HEK293 (cell line): ENCODE data around the gene GNPTAB.
A peak's percentile ranks its signal among the peaks of the same experiment; 100 is the strongest.

ENCODE experiments used
- CTCF ChIA-PET: fragments of 350-600 bp; formaldehyde crosslinking; extraction: SDS; loops from one replicate; lab custom pipeline; 2021; ENCODE audit warnings: antibody characterized with exemption; lab: Yijun Ruan, JAX
- POLR2A ChIA-PET: fragments of 300-600 bp; formaldehyde crosslinking; extraction: SDS; loops from one replicate; lab custom pipeline; 2020; ENCODE audit warnings: antibody characterized with exemption, inconsistent platforms; lab: Yijun Ruan, JAX
- H3K27ac ChIP-seq: fragments of 200-500 bp; sonication (Bioruptor generic); 2 replicates; pipeline ENCODE4 v1.5.1; 2014; ENCODE audit warnings: low read depth, low read length, control low read depth, inconsistent platforms; ENCODE audit errors: extremely low read depth
- H3K36me3 ChIP-seq, 2 experiments: fragments of 200-500 bp in 1 of 2; sonication (Bioruptor generic) in 1 of 2; 1 replicate in 1 of 2; 2 replicates in 1 of 2; pipeline ENCODE4 v1.5.1; 2014 to 2017; ENCODE audit warnings: inconsistent platforms in 2 of 2, low read length in 2 of 2; ENCODE audit not compliant: control insufficient read depth in 2 of 2, insufficient read depth in 1 of 2
- H3K4me1 ChIP-seq: fragments of 200-500 bp; sonication (Bioruptor generic); 2 replicates; pipeline ENCODE4 v1.5.1; 2014; ENCODE audit warnings: mild to moderate bottlenecking, low read length, inconsistent platforms; ENCODE audit not compliant: control insufficient read depth, insufficient read depth
- H3K4me3 ChIP-seq: 2 replicates; pipeline ENCODE4 v1.5.1; 2011; ENCODE audit warnings: low read depth, mild to moderate bottlenecking, control low read depth, low read length, moderate library complexity
- H3K9me3 ChIP-seq: fragments of 200-500 bp; sonication (Bioruptor generic); 2 replicates; pipeline ENCODE4 v1.5.1; 2014; ENCODE audit warnings: low read depth, low read length, inconsistent platforms; ENCODE audit not compliant: control insufficient read depth, insufficient read depth
- BCL11A ChIP-seq: fragments of 450-650 bp; formaldehyde crosslinking; IDR thresholded peaks from 2 replicates; pipeline ENCODE4 v1.5.1; 2016; ENCODE audit warnings: low read depth, missing biosample characterization, missing genetic modification characterization
- MEIS1 ChIP-seq: sonication (generic); formaldehyde crosslinking; IDR thresholded peaks from 2 replicates; pipeline ENCODE4 v1.8.1; 2022; ENCODE audit warnings: missing genetic modification reagents, mild to moderate bottlenecking, borderline replicate concordance
- REPIN1 ChIP-seq: fragments of 450-650 bp; formaldehyde crosslinking; IDR thresholded peaks from 2 replicates; pipeline ENCODE4 v1.5.1; 2017; ENCODE audit warnings: missing biosample characterization, missing genetic modification characterization, low read depth
- SCRT2 ChIP-seq: fragments of 450-650 bp; formaldehyde crosslinking; IDR thresholded peaks from 2 replicates; pipeline ENCODE4 v1.5.1; 2016; ENCODE audit warnings: missing biosample characterization, missing genetic modification characterization
- SP7 ChIP-seq: fragments of 450-650 bp; formaldehyde crosslinking; IDR thresholded peaks from 2 replicates; pipeline ENCODE4 v1.5.1; 2016; ENCODE audit warnings: missing biosample characterization, missing genetic modification characterization
- YY2 ChIP-seq: fragments of 450-650 bp; formaldehyde crosslinking; IDR thresholded peaks from 2 replicates; pipeline ENCODE4 v1.5.1; 2016; ENCODE audit warnings: missing biosample characterization, missing genetic modification characterization
- ZEB2 ChIP-seq: fragments of 450-650 bp; formaldehyde crosslinking; IDR thresholded peaks from 2 replicates; pipeline ENCODE4 v1.5.1; 2016; ENCODE audit warnings: missing biosample characterization, missing genetic modification characterization
- ZNF223 ChIP-seq: fragments of 450-650 bp; formaldehyde crosslinking; IDR thresholded peaks from 2 replicates; pipeline ENCODE4 v1.5.1; 2016; ENCODE audit warnings: missing biosample characterization, missing genetic modification characterization
- ZNF266 ChIP-seq: fragments of 450-650 bp; formaldehyde crosslinking; IDR thresholded peaks from 2 replicates; pipeline ENCODE4 v1.5.1; 2016; ENCODE audit warnings: missing biosample characterization, missing genetic modification characterization, low read depth
- ZNF324 ChIP-seq: fragments of 450-650 bp; formaldehyde crosslinking; IDR thresholded peaks from 2 replicates; pipeline ENCODE4 v1.5.1; 2016; ENCODE audit warnings: missing biosample characterization, missing genetic modification characterization
- ZNF335 ChIP-seq: fragments of 450-650 bp; formaldehyde crosslinking; conservative IDR thresholded peaks from 2 replicates; pipeline ENCODE4 v1.5.1; 2016; ENCODE audit warnings: missing biosample characterization, missing genetic modification characterization
- ZNF394 ChIP-seq: fragments of 450-650 bp; formaldehyde crosslinking; IDR thresholded peaks from 2 replicates; pipeline ENCODE4 v1.5.1; 2016; ENCODE audit warnings: missing biosample characterization, missing genetic modification characterization, mild to moderate bottlenecking, moderate library complexity, borderline replicate concordance
- ZNF544 ChIP-seq: fragments of 450-650 bp; formaldehyde crosslinking; IDR thresholded peaks from 2 replicates; pipeline ENCODE4 v1.5.0; 2017; ENCODE audit warnings: missing biosample characterization, missing genetic modification characterization
- ZNF555 ChIP-seq: fragments of 450-650 bp; formaldehyde crosslinking; conservative IDR thresholded peaks from 2 replicates; pipeline ENCODE4 v1.5.1; 2017; ENCODE audit warnings: missing biosample characterization, mild to moderate bottlenecking, missing genetic modification characterization, inconsistent platforms
- ZNF660 ChIP-seq: fragments of 450-650 bp; IDR thresholded peaks from 2 replicates; pipeline ENCODE4 v1.5.1; 2018; ENCODE audit warnings: missing biosample characterization, mild to moderate bottlenecking, missing genetic modification characterization
- ZNF76 ChIP-seq: fragments of 450-650 bp; formaldehyde crosslinking; IDR thresholded peaks from 2 replicates; pipeline ENCODE4; 2016; ENCODE audit warnings: low read depth, missing biosample characterization, missing genetic modification characterization, borderline replicate concordance
- TF ChIP-seq, protein P1 (sequence below): fragments of 450-650 bp; formaldehyde crosslinking; IDR thresholded peaks from 2 replicates; pipeline ENCODE4 v1.5.1; 2017; ENCODE audit warnings: missing biosample characterization, missing genetic modification characterization
- TF ChIP-seq, protein P2 (sequence below): fragments of 450-650 bp; formaldehyde crosslinking; IDR thresholded peaks from 2 replicates; pipeline ENCODE4 v1.5.1; 2016; ENCODE audit warnings: missing biosample characterization, missing genetic modification characterization
- TF ChIP-seq, protein P3 (sequence below): fragments of 450-650 bp; formaldehyde crosslinking; IDR thresholded peaks from 2 replicates; pipeline ENCODE4 v1.5.1; 2016; ENCODE audit warnings: missing biosample characterization, missing genetic modification characterization, low read depth
- TF ChIP-seq, protein P4 (sequence below): fragments of 450-650 bp; formaldehyde crosslinking; IDR thresholded peaks from 2 replicates; pipeline ENCODE4 v1.5.1; 2016; ENCODE audit warnings: missing biosample characterization, missing genetic modification characterization
- TF ChIP-seq, protein P5 (sequence below): fragments of 450-650 bp; formaldehyde crosslinking; IDR thresholded peaks from 2 replicates; pipeline ENCODE4 v1.5.1; 2016; ENCODE audit warnings: missing biosample characterization, missing genetic modification characterization

The GNPTAB gene

DNA sequence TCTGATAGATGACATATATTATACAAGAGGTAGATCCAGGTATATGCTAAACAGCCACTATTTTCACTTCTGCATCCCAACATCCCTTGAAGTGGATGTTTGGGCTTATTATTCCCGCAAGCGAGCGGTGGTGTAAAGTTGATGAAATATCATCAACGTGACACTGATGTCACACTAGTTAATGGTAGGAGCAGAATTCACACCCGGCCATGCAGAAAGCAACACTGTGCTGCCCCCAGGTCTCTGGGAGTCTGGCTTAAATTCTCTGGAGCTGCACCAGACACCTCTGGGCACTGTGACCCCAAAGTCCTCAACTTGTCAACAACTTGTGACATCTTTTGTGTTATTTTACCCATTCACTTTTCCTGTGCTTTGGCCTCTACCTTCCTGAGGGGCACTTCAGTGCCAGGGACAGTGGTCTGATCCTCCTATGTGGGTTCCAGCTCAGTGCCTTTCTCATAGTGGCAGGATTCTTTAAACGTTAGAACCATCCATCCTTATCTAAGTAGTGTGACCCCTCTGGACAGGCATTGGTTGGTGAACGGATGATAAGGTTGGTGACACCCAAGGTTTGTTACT is 47.6 kb upstream of the GNPTAB start:
- H3K4me1 ChIP-seq: no peaks in the 10 kb centered on the region
- TF ChIP-seq, protein P1, sequence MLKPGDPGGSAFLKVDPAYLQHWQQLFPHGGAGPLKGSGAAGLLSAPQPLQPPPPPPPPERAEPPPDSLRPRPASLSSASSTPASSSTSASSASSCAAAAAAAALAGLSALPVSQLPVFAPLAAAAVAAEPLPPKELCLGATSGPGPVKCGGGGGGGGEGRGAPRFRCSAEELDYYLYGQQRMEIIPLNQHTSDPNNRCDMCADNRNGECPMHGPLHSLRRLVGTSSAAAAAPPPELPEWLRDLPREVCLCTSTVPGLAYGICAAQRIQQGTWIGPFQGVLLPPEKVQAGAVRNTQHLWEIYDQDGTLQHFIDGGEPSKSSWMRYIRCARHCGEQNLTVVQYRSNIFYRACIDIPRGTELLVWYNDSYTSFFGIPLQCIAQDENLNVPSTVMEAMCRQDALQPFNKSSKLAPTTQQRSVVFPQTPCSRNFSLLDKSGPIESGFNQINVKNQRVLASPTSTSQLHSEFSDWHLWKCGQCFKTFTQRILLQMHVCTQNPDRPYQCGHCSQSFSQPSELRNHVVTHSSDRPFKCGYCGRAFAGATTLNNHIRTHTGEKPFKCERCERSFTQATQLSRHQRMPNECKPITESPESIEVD (tag by site-specific recombination): no peak
- TF ChIP-seq, protein P2, sequence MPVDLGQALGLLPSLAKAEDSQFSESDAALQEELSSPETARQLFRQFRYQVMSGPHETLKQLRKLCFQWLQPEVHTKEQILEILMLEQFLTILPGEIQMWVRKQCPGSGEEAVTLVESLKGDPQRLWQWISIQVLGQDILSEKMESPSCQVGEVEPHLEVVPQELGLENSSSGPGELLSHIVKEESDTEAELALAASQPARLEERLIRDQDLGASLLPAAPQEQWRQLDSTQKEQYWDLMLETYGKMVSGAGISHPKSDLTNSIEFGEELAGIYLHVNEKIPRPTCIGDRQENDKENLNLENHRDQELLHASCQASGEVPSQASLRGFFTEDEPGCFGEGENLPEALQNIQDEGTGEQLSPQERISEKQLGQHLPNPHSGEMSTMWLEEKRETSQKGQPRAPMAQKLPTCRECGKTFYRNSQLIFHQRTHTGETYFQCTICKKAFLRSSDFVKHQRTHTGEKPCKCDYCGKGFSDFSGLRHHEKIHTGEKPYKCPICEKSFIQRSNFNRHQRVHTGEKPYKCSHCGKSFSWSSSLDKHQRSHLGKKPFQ (tag by site-specific recombination): peak; percentile 67; the same call in 1 of the 2 replicates
- TF ChIP-seq, protein P3, sequence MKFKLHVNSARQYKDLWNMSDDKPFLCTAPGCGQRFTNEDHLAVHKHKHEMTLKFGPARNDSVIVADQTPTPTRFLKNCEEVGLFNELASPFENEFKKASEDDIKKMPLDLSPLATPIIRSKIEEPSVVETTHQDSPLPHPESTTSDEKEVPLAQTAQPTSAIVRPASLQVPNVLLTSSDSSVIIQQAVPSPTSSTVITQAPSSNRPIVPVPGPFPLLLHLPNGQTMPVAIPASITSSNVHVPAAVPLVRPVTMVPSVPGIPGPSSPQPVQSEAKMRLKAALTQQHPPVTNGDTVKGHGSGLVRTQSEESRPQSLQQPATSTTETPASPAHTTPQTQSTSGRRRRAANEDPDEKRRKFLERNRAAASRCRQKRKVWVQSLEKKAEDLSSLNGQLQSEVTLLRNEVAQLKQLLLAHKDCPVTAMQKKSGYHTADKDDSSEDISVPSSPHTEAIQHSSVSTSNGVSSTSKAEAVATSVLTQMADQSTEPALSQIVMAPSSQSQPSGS: no peak
- TF ChIP-seq ZNF324 (tag by site-specific recombination): 0 out of 2 replicates have a peak, but pooled peaks have one; percentile 9
- TF ChIP-seq ZNF660 (tag by site-specific recombination): peak; percentile 30; the same call in 1 of the 2 replicates
- TF ChIP-seq ZNF555 (tag by site-specific recombination): no peak
- TF ChIP-seq ZNF394 (tag by site-specific recombination): no peak
- no peak; the same call in 1 of the 2 replicates for TF ChIP-seq ZNF223
- no peak for TF ChIP-seq MEIS1 (CRISPR knock-in tag)
- TF ChIP-seq SP7: no peak
- TF ChIP-seq ZNF76 (tag by site-specific recombination): 0 out of 2 replicates have a peak, but pooled peaks have one; percentile 8
- no peak for TF ChIP-seq ZNF266 (tag by site-specific recombination)
- TF ChIP-seq REPIN1: no peak
- TF ChIP-seq ZEB2: 0 out of 2 replicates have a peak, but pooled peaks have one; percentile 36
- TF ChIP-seq, protein P4, sequence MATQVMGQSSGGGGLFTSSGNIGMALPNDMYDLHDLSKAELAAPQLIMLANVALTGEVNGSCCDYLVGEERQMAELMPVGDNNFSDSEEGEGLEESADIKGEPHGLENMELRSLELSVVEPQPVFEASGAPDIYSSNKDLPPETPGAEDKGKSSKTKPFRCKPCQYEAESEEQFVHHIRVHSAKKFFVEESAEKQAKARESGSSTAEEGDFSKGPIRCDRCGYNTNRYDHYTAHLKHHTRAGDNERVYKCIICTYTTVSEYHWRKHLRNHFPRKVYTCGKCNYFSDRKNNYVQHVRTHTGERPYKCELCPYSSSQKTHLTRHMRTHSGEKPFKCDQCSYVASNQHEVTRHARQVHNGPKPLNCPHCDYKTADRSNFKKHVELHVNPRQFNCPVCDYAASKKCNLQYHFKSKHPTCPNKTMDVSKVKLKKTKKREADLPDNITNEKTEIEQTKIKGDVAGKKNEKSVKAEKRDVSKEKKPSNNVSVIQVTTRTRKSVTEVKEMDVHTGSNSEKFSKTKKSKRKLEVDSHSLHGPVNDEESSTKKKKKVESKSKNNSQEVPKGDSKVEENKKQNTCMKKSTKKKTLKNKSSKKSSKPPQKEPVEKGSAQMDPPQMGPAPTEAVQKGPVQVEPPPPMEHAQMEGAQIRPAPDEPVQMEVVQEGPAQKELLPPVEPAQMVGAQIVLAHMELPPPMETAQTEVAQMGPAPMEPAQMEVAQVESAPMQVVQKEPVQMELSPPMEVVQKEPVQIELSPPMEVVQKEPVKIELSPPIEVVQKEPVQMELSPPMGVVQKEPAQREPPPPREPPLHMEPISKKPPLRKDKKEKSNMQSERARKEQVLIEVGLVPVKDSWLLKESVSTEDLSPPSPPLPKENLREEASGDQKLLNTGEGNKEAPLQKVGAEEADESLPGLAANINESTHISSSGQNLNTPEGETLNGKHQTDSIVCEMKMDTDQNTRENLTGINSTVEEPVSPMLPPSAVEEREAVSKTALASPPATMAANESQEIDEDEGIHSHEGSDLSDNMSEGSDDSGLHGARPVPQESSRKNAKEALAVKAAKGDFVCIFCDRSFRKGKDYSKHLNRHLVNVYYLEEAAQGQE: no peak
- TF ChIP-seq, protein P5, sequence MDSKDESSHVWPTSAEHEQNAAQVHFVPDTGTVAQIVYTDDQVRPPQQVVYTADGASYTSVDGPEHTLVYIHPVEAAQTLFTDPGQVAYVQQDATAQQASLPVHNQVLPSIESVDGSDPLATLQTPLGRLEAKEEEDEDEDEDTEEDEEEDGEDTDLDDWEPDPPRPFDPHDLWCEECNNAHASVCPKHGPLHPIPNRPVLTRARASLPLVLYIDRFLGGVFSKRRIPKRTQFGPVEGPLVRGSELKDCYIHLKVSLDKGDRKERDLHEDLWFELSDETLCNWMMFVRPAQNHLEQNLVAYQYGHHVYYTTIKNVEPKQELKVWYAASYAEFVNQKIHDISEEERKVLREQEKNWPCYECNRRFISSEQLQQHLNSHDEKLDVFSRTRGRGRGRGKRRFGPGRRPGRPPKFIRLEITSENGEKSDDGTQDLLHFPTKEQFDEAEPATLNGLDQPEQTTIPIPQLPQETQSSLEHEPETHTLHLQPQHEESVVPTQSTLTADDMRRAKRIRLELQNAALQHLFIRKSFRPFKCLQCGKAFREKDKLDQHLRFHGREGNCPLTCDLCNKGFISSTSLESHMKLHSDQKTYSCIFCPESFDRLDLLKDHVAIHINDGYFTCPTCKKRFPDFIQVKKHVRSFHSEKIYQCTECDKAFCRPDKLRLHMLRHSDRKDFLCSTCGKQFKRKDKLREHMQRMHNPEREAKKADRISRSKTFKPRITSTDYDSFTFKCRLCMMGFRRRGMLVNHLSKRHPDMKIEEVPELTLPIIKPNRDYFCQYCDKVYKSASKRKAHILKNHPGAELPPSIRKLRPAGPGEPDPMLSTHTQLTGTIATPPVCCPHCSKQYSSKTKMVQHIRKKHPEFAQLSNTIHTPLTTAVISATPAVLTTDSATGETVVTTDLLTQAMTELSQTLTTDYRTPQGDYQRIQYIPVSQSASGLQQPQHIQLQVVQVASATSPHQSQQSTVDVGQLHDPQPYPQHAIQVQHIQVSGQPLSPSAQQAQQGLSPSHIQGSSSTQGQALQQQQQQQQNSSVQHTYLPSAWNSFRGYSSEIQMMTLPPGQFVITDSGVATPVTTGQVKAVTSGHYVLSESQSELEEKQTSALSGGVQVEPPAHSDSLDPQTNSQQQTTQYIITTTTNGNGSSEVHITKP (tag by site-specific recombination): 0 out of 2 replicates have a peak, but pooled peaks have one; percentile 18
- TF ChIP-seq ZNF335: peak; percentile 26; the same call in 1 of the 2 replicates
- TF ChIP-seq BCL11A (tag by site-specific recombination): no peak
- TF ChIP-seq SCRT2 (tag by site-specific recombination): peak; percentile 39; the same call in 1 of the 2 replicates
- no peak for TF ChIP-seq YY2 (tag by site-specific recombination)
- TF ChIP-seq ZNF544 (tag by site-specific recombination): no peak
- TF ChIP-seq, all 188 proteins: peak for 8
- POLR2A ChIA-PET: interaction anchor here (0.6 to 1.5 kb wide), 2 partner anchors 13 to 459 kb away, joined by 5 to 6 read pairs; no protein-coding TSS in a partner anchor
- H3K27ac ChIP-seq: no peak overlapping the region
- peak overlapping the region; percentile 74 for H3K4me3 ChIP-seq
- H3K36me3 ChIP-seq: no peaks in the 10 kb centered on the region
- CTCF ChIA-PET: no interaction called here
- H3K9me3 ChIP-seq: no peaks in the 10 kb centered on the region
